Measurements from ENCODE around the gene ANG.

- TF ChIP-seq POLR2A (IDR thresholded peaks at IDR 0.05) (no peak), CTCF (IDR thresholded peaks at IDR 0.05) (no peak)
Observed at GRCh38 chr14:20675669-20676068, 12.9 kb upstream of the ANG start.

Measured in esophagus squamous epithelium (tissue), 4 donors.